Loucy (cell line): ENCODE data around the gene CEP57.
A peak's percentile ranks its signal among the peaks of the same experiment; 100 is the strongest.

ENCODE experiments used
- H2AFZ ChIP-seq: fragments of 200-600 bp; sonication (generic); 2 replicates; pipeline ENCODE4 v1.6.0; 2016; ENCODE audit warnings: antibody characterized with exemption, mild to moderate bottlenecking, low read length, moderate library complexity
- H3F3A ChIP-seq: fragments of 200-600 bp; 2 replicates; pipeline ENCODE4 v1.6.0; 2016; ENCODE audit warnings: antibody characterized with exemption, low read depth, mild to moderate bottlenecking
- H3K27me3 ChIP-seq: fragments of 200-600 bp; sonication (generic); 2 replicates; pipeline ENCODE4 v1.6.1; 2014; ENCODE audit warnings: low read length, mild to moderate bottlenecking; ENCODE audit not compliant: insufficient read depth, poor library complexity, severe bottlenecking
- H3K36me3 ChIP-seq: fragments of 200-600 bp; sonication (generic); 2 replicates; pipeline ENCODE4 v1.6.1; 2016; ENCODE audit warnings: low read length; ENCODE audit not compliant: insufficient read depth
- H3K4me1 ChIP-seq: fragments of 200-600 bp; sonication (generic); 2 replicates; pipeline ENCODE4 v1.5.1; 2014; ENCODE audit warnings: low read length, mild to moderate bottlenecking; ENCODE audit not compliant: insufficient read depth, poor library complexity, severe bottlenecking
- H3K4me2 ChIP-seq: fragments of 200-600 bp; sonication (generic); 2 replicates; pipeline ENCODE4 v1.6.0; 2014; ENCODE audit warnings: antibody characterized with exemption, low read length, low read depth, mild to moderate bottlenecking; ENCODE audit not compliant: poor library complexity, severe bottlenecking
- H3K4me3 ChIP-seq: fragments of 200-600 bp; sonication (generic); 2 replicates; pipeline ENCODE4 v1.5.1; 2014; ENCODE audit warnings: low read length, mild to moderate bottlenecking, mixed read lengths; ENCODE audit not compliant: poor library complexity, severe bottlenecking
- H3K79me2 ChIP-seq: fragments of 200-600 bp; sonication (generic); 2 replicates; pipeline ENCODE4 v1.6.1; 2014; ENCODE audit warnings: low read length; ENCODE audit not compliant: insufficient read depth
- H3K9ac ChIP-seq: fragments of 200-600 bp; sonication (generic); 2 replicates; pipeline ENCODE4 v1.6.0; 2014; ENCODE audit warnings: mild to moderate bottlenecking, low read depth, low read length, moderate library complexity; ENCODE audit not compliant: poor library complexity, severe bottlenecking
- H3K9me2 ChIP-seq: fragments of 200-600 bp; sonication (generic); replicated peaks from 2 replicates; pipeline ENCODE4 v1.6.1; 2016; ENCODE audit warnings: low read depth, low read length, mixed read lengths
- H3K9me3 ChIP-seq: fragments of 200-600 bp; sonication (generic); 2 replicates; pipeline ENCODE4 v1.6.1; 2014; ENCODE audit warnings: mild to moderate bottlenecking, antibody characterized with exemption, low read length, low read depth; ENCODE audit not compliant: insufficient read depth
- H4K20me1 ChIP-seq: fragments of 200-600 bp; sonication (generic); 2 replicates; pipeline ENCODE4 v1.6.0; 2014; ENCODE audit warnings: antibody characterized with exemption, low read length, mild to moderate bottlenecking; ENCODE audit not compliant: insufficient read depth, poor library complexity, severe bottlenecking
- EZH2phosphoT487 ChIP-seq: fragments of 200-600 bp; IDR thresholded peaks from 2 replicates; pipeline ENCODE4 v1.6.1; 2018; ENCODE audit warnings: antibody characterized with exemption, mild to moderate bottlenecking, moderate library complexity, borderline replicate concordance
- TF ChIP-seq, protein P1 (sequence below): fragments of 200-600 bp; sonication (generic); conservative IDR thresholded peaks from 2 replicates; pipeline ENCODE4 v1.5.1; 2014; ENCODE audit warnings: mild to moderate bottlenecking, antibody characterized with exemption, low read length

CEP57 gene

GRCh38 chr11:95790123-95790932 lies at the start of gene CEP57:
TSS of gene CEP57 (plus strand) at chr11:95790498. CDS start at chr11:95790699, 201 bp downstream.
- Histone ChIP-seq H3K9me2 (no peaks in the 10 kb centered on the region), H4K20me1 (peaks cover 74% of the 10 kb centered on the region), H3K9ac (peak within 1 kb of the TSS; percentile 95), H3K27me3 (no peaks in the 10 kb centered on the region), H3K4me2 (peak within 1 kb of the TSS; percentile 97), H3K9me3 (no peaks in the 10 kb centered on the region), H2AFZ (peak within 1 kb of the TSS; percentile 86), H3K79me2 (peaks cover 89% of the 10 kb centered on the region), H3K4me1 (peaks cover 67% of the 10 kb centered on the region), H3K4me3 (peak within 1 kb of the TSS; percentile 89), H3F3A (peaks cover 3% of the 10 kb centered on the region), H3K36me3 (peaks cover 17% of the 10 kb centered on the region; the same call in 1 of the 2 replicates)
- TF ChIP-seq, protein P1, sequence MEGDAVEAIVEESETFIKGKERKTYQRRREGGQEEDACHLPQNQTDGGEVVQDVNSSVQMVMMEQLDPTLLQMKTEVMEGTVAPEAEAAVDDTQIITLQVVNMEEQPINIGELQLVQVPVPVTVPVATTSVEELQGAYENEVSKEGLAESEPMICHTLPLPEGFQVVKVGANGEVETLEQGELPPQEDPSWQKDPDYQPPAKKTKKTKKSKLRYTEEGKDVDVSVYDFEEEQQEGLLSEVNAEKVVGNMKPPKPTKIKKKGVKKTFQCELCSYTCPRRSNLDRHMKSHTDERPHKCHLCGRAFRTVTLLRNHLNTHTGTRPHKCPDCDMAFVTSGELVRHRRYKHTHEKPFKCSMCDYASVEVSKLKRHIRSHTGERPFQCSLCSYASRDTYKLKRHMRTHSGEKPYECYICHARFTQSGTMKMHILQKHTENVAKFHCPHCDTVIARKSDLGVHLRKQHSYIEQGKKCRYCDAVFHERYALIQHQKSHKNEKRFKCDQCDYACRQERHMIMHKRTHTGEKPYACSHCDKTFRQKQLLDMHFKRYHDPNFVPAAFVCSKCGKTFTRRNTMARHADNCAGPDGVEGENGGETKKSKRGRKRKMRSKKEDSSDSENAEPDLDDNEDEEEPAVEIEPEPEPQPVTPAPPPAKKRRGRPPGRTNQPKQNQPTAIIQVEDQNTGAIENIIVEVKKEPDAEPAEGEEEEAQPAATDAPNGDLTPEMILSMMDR = no peak
- no peak for TF ChIP-seq EZH2phosphoT487

- Histone ChIP-seq H3K9me3 (no peaks in the 10 kb centered on the region), H3F3A (no peaks in the 10 kb centered on the region), H3K9me2 (no peaks in the 10 kb centered on the region), H3K79me2 (no peaks in the 10 kb centered on the region), H3K4me3 (no peak overlapping the region), H2AFZ (no peak overlapping the region), H3K27me3 (no peaks in the 10 kb centered on the region), H3K36me3 (no peaks in the 10 kb centered on the region), H3K4me2 (no peak overlapping the region), H3K4me1 (peaks cover 9% of the 10 kb centered on the region), H3K9ac (no peak overlapping the region), H4K20me1 (no peaks in the 10 kb centered on the region)
- TF ChIP-seq, protein P1 = no peak
- TF ChIP-seq EZH2phosphoT487 = no peak
Observed at GRCh38 chr11:95750101-95750500, 40.2 kb upstream of the CEP57 start.

DNA sequence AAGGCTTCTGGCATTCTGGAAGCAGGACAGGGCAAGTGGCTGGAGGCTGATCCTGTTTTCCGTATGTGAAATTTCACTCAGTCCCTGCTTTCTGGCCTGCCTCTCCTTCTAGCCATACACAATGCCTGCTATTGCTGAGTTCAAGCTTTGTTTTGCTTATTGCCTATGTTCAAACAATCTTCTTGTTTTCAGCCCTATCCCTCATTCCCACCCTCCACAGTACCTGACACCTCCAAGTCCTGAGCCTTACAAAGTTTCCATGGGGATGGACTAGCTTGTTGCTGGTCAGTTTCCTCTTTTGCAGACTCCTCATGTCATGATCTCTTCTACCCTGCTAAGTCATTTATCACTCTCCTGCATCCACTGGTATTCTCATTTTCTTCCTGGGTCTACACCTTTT lies 38.8 kb upstream of the CEP57 start:
- Histone ChIP-seq H3K9me2 (no peaks in the 10 kb centered on the region), H3K9me3 (no peaks in the 10 kb centered on the region), H3K79me2 (no peaks in the 10 kb centered on the region), H3F3A (no peaks in the 10 kb centered on the region), H2AFZ (peak overlapping the region; percentile 32; the same call in 1 of the 2 replicates), H3K4me3 (no peak overlapping the region), H4K20me1 (no peaks in the 10 kb centered on the region), H3K27me3 (no peaks in the 10 kb centered on the region), H3K4me1 (peaks cover 9% of the 10 kb centered on the region), H3K36me3 (no peaks in the 10 kb centered on the region), H3K9ac (no peak overlapping the region), H3K4me2 (no peak overlapping the region)
- TF ChIP-seq, protein P1 = no peak
- no peak for TF ChIP-seq EZH2phosphoT487
